ENCODE measurements around the gene UPB1.

GRCh38 chr22:24566899-24567511 is 71.9 kb downstream of the UPB1 start:
- TF ChIP-seq CTCF (IDR thresholded peaks at IDR 0.05) (no peak), POLR2A (IDR thresholded peaks at IDR 0.05) (no peak)
